ENCODE results near the gene H3-3A.
A peak's percentile ranks its signal among the peaks of the same experiment; 100 is the strongest.

Gene H3-3A

DNA sequence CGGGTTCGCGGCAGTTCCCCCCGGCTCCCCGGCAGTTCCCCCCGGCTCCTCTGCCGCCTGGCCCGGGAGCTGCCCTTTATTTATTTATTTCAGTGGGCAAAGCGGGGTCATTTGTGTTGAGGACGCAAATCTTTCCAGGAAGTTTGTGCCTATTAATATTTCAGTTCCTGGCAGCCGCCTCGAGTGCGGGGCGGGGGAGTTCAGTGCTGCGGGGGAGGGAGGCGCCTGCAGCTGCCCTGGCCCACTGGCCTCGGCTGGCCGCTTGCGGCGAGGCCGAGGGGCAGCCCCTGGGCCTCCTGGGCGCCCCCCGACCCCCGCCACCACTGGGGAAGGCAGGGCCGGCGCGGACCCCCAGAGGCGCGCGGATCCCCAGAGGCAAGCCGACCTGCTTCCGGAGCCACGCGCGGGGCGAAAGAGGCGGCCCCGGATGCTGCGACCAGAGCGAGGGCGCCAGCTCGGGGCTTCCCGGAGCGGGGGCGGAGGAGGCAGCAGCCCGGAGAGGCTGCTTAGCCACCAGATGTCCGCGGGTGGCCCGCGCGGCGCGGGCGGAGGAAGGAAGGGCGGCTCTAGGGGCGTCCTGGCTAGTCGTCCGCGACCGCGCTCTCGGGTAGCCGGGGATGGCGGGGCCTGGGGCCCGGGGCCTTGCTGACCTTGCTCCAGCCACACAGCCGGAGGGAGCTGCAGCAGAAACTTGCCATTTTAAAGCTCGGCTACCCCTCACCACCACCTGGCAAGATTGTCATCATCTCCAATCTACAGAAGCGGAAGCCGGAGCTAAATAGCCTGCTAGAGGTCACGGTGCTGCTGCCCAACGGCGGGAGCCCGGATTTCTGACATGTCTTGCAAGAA is 48.0 kb downstream of the H3-3A start:
- peak; percentile 29 to 41 for DNase-seq (ENCODE audit: low read depth in 2 of 2, low spot score in 1 of 2)

DNA sequence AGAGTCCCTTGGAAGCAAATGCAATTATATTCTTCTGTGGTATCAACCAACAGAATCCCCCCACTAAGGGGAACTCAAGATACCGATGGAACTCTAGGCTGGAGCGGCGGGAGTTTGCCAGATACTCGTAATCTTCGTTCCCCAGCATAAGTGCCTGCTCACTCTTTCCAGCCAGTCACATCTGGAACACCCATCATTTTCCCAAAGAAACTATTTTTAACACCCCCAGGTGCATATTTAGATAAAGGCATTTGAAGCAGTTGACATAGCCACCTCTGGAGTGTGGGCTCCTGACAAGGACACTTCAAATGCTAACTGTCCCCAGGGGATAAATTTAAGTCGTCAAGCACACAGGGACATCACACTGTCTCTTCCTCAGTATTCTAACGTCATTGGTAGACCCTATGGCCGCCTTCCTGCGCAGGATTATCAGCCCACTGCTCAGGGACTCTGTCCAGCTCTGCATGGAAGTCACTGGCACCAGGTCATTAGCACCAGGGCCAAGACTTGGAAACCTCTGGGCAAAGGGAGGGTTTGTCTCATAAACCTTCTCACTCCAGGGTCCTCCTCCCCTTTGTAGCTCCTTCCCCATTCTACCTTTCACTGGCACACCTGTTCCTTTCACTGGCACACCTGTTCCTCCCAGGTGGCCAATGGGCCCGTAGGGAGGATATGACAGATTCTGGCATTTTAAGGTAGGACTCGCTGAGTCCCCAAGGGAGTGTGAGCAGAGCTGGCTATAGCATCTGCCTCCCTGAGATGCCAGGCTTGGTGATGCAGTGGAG is 48.8 kb downstream of the H3-3A start:
- DNase-seq (ENCODE audit: low read depth in 2 of 2, low spot score in 1 of 2), result no peak

DNA sequence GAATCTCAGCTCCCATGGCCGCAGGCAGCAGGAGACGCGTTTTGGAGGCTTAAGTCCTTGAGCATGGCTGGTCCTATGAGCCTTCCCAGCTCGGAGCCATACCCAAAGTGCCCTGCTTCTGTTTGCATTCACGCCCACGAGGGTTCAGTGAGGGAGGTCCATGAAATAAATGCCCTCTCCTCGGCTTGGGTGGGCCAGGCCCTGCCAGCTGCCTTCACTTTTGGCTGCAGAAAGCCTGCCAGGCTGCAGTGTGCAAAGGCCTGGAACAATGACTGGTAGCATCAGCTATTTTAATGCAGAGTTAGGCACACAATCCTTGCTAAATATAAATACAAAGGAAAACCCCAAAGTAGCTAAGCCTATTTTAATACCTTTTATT is 49.4 kb downstream of the H3-3A start:
- no peak for DNase-seq (ENCODE audit: low read depth in 2 of 2, low spot score in 1 of 2)

DNA sequence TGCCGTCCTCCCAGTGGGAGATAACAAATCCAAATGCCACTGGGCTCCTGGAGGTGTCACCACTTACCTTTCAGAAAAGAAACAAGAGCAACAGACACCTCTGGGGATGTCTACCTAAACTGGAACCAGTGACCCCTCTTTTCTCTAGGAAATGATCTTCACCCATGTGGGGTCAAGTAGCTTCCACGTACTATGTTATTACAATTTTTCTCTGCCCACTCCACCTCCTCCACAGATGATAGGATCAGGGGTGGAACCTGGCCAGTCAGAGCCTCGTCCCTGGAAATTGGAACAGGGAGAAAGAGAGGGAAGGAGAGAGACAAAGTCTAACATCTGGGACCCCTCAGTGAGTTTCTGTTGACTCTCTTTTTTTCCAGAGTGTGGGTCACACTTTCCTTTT is 50.1 kb downstream of the H3-3A start:
- no peak for DNase-seq (ENCODE audit: low read depth in 2 of 2, low spot score in 1 of 2)

DNA sequence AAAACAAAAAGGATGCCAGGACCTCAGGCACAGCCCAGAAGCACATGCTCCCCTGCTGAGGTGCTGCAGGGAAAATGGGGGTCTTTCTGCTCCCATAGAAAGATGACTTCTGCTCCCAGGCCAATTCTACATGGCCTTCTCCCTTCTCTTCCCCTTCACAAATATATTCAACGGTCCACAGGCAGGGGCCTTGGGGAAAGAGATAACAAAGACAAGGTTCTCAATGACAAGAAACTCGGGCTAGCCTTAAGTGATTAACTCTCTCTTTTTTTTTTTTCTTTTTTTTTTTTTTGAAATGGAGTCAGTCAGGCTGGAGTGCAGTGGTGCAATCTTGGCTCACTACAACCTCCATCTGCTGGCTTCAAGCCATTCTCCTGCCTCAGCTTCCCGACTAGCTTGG is 54.2 kb downstream of the H3-3A start:
- no peak for DNase-seq (ENCODE audit: low read depth in 2 of 2, low spot score in 1 of 2)

DNA sequence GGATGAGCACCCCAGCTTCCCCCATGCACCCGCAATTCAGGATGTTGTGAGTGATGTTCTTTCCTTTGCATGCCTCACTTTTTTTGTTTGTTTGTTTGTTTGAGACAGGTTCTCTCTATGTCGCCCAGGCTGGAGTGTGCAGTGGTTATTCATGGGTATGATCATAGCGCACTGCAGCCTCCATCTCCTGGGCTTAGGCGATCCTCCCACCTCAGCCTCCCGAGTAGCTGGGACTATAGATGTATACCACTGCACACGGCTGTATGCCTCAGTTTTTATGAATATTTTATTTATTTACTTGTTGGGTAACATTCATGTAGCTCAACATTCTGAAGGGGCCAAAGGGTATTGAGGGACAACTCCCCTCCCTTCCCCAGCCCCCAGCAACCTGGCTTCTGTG is 54.8 kb downstream of the H3-3A start:
- no peak for DNase-seq (ENCODE audit: low read depth in 2 of 2, low spot score in 1 of 2)

DNA sequence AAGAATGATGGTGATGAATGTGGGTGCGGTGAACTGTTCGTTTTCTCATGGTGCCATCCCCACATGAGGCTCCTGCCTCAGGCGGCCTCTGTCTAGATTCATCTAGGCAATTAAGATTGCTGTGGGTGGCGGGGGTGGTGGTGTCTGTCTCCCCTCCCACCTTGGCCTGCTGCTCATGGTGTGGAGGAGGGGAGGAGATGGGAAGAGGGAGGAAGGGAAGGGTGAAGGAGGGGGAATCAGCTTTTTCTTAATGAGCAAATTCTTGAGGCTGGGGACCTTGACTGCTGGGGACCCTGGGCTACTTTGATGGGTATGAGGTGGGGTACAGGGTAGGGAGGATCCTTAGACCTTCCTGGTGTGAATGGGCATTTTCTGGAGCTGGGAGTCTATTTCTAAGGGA is 55.8 kb downstream of the H3-3A start:
- no peak for DNase-seq (ENCODE audit: low read depth in 2 of 2, low spot score in 1 of 2)

DNA sequence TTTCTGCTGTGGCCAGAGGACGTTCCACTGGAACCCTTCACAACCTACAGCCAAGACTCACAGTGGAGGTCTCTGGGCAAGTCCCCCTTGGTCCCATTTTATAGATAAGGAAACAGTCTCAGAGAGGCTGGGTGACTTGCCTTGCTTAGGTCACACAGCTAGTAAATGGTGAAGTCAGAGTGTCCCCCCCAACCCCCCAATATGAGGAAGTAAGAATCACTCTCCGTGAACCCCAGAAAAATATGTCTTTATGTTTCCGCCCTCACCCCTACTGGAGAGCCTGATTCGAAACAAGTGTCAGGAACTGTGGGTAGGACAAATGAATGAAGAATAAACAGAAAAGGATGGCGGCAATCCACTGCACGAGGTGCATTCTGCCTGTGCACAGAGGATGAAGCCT is 56.7 kb downstream of the H3-3A start:
- DNase-seq (ENCODE audit: low read depth in 2 of 2, low spot score in 1 of 2), result no peak

DNA sequence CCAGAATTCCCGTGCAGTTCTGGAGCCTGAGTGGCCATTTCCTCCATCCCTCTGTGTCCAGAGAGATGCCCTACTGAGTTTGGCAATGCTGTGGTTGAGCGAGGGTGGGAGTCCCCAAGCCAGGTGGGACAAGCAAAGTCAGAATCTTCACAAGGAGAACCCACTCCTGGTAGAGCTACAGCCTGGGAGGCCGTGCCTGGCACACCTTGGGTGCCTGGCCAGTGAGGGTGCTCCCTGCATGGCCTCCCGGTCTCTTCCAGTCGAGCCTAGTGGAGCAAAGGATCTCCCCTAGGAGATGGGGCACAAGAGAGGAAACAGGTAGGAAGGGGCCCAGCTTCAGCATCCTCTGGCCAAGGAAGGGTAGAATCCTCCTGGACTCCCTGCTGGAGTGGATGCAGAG is 57.9 kb downstream of the H3-3A start:
- no peak for DNase-seq (ENCODE audit: low read depth in 2 of 2, low spot score in 1 of 2)

DNA sequence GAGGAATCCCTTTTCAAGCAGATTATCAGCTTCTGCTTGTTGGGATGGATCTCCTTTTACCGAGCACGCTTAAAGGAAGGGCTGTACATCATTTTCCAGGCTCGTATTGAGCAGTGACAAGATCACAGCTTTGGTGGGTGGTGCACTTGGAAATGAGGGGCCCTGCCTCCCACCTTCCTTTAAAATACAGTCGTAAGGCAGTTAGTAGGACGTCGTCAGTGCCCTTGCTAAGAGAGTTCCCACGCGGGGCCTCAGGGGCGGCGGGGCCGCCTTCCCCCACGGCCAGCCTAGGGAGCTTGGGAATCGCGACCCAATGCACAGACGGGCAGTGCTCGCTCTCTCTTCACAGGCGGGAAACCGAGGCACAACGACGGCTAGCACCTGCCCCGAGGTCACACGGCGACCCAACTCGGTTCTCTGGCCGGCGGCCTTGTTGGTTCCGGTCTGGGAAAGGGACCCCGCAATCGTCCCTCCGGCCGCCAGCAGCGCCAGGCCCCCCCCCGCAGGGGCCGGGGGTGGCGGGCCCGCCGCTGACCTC is 58.6 kb downstream of the H3-3A start:
- no peak for DNase-seq (ENCODE audit: low read depth in 2 of 2, low spot score in 1 of 2)

All from stimulated activated CD8-positive, alpha-beta memory T cell treated with anti-CD3 and anti-CD28 coated beads, Interleukin-4, amount 100 ng/mL, for 1 hour (primary cell).